CD14-positive monocyte (primary cell): ENCODE data around the gene KCTD14. TPM values are rescaled to one million over a fixed set of nuclear protein-coding genes. Genes with fewer than 3 reads are reported as not detected.

Source experiments
- DNase-seq, 3 donors: peaks; one replicate each; pipeline ENCODE4 v3.0.0-alpha.2; 2011 to 2022
- H2AFZ ChIP-seq: 2 replicates; pipeline ENCODE4 v1.6.0; 2012; ENCODE audit warnings: mild to moderate bottlenecking, low read depth, low read length, inconsistent platforms; ENCODE audit not compliant: insufficient read depth, poor library complexity, severe bottlenecking
- H3K27ac ChIP-seq, 2 donors: 1 replicate in 1 of 2; 2 replicates in 1 of 2; pipeline ENCODE4 v1.5.1; 2012 to 2013; ENCODE audit warnings: low read length in 2 of 2, control low read depth in 1 of 2, inconsistent platforms in 1 of 2, low read depth in 1 of 2, mild to moderate bottlenecking in 1 of 2
- H3K27me3 ChIP-seq, 2 donors: one replicate each; pipeline versions ENCODE4 v1.6.0 to v1.6.1; 2011 to 2013; ENCODE audit warnings: low read length in 2 of 2; ENCODE audit not compliant: control insufficient read depth in 2 of 2, insufficient read depth in 2 of 2
- H3K36me3 ChIP-seq, 2 donors: replicated peaks in 1 of 2; 1 replicate in 1 of 2; 2 replicates in 1 of 2; pipeline versions ENCODE4 v1.5.1 to v1.6.1; 2012 to 2013; ENCODE audit warnings: low read length in 2 of 2, control low read depth in 1 of 2, inconsistent platforms in 1 of 2, mild to moderate bottlenecking in 1 of 2; ENCODE audit not compliant: insufficient read depth in 2 of 2, control insufficient read depth in 1 of 2
- H3K4me1 ChIP-seq, 2 donors: 1 replicate in 1 of 2; 2 replicates in 1 of 2; pipeline versions ENCODE4 v1.5.1 to v1.6.1; 2012 to 2013; ENCODE audit warnings: low read length in 2 of 2, control low read depth in 1 of 2, inconsistent platforms in 1 of 2, mild to moderate bottlenecking in 1 of 2, moderate library complexity in 1 of 2; ENCODE audit not compliant: insufficient read depth in 2 of 2, control insufficient read depth in 1 of 2
- H3K4me2 ChIP-seq: replicated peaks from 2 replicates; pipeline ENCODE3; 2012; ENCODE audit warnings: low read length, moderate library complexity, mild to moderate bottlenecking; ENCODE audit not compliant: poor library complexity, severe bottlenecking; ENCODE audit errors: extremely low read depth
- H3K4me3 ChIP-seq, 3 experiments: fragments of 200-600 bp in 1 of 3; sonication (generic) in 1 of 3; replicated peaks in 1 of 3; 1 replicate in 2 of 3; 2 replicates in 1 of 3; pipeline ENCODE4 v1.5.1; 2011 to 2013; ENCODE audit warnings: low read length in 3 of 3, mild to moderate bottlenecking in 3 of 3, control low read depth in 2 of 3, low read depth in 2 of 3, inconsistent platforms in 1 of 3, moderate library complexity in 1 of 3
- H3K79me2 ChIP-seq: 2 replicates; pipeline ENCODE4 v1.6.0; 2012; ENCODE audit warnings: mild to moderate bottlenecking, control low read depth, inconsistent platforms, low read length, moderate library complexity; ENCODE audit not compliant: insufficient read depth
- H3K9ac ChIP-seq: 2 replicates; pipeline ENCODE4 v1.6.0; 2017; ENCODE audit warnings: low read length, mild to moderate bottlenecking; ENCODE audit not compliant: insufficient read depth, poor library complexity, severe bottlenecking
- H3K9me3 ChIP-seq, 2 donors: replicated peaks in 1 of 2; 1 replicate in 1 of 2; 2 replicates in 1 of 2; pipeline versions ENCODE4 v1.5.1 to v1.6.1; 2012 to 2013; ENCODE audit warnings: low read length in 2 of 2, control low read depth in 1 of 2; ENCODE audit not compliant: control insufficient read depth in 1 of 2, insufficient read depth in 1 of 2
- H4K20me1 ChIP-seq: 2 replicates; pipeline ENCODE4 v1.6.0; 2012; ENCODE audit warnings: mild to moderate bottlenecking, low read length, control low read depth, moderate library complexity; ENCODE audit not compliant: insufficient read depth
- H3K27ac Mint-ChIP-seq, 7 donors: one replicate each; pipeline ENCODE4 v1.8.0; 2020; ENCODE audit warnings: mild to moderate bottlenecking in 7 of 7, mixed read lengths in 7 of 7, moderate library complexity in 6 of 7, inconsistent platforms in 2 of 7
- H3K27me3 Mint-ChIP-seq, 3 donors: one replicate each; pipeline ENCODE4 v1.8.0; 2021 to 2022; ENCODE audit warnings: low read depth in 3 of 3, mild to moderate bottlenecking in 3 of 3, mixed read lengths in 3 of 3, moderate library complexity in 3 of 3, inconsistent platforms in 1 of 3
- H3K36me3 Mint-ChIP-seq, 2 donors: one replicate each; pipeline ENCODE4 v1.8.0; 2020; ENCODE audit warnings: mixed read lengths in 2 of 2, inconsistent platforms in 1 of 2, mild to moderate bottlenecking in 1 of 2
- H3K4me1 Mint-ChIP-seq: one replicate; pipeline ENCODE4 v1.8.0; 2020; ENCODE audit warnings: mild to moderate bottlenecking, mixed read lengths
- H3K4me3 Mint-ChIP-seq, 2 donors: one replicate each; pipeline ENCODE4 v1.8.0; 2020; ENCODE audit warnings: mild to moderate bottlenecking in 2 of 2, mixed read lengths in 2 of 2, moderate library complexity in 1 of 2
- H3K9me3 Mint-ChIP-seq, 7 donors: one replicate each; pipeline ENCODE4 v1.8.0; 2020 to 2022; ENCODE audit warnings: mixed read lengths in 7 of 7, mild to moderate bottlenecking in 6 of 7, moderate library complexity in 6 of 7, inconsistent platforms in 2 of 7
- CTCF ChIP-seq: fragments of 200-600 bp; IDR thresholded peaks from one replicate; pipeline ENCODE4 v1.8.0; 2022; ENCODE audit warnings: antibody characterized with exemption, mild to moderate bottlenecking
- WGBS: methylation state at CpG from one replicate; pipeline ENCODE4 v1.1.5; 2013; ENCODE audit warnings: missing lambda C conversion rate; ENCODE audit not compliant: insufficient coverage; 5-methylcytosine and 5-hydroxymethylcytosine counted together
- intact Hi-C, 2 donors: fragments of 100-400 bp; cut with micrococcal nuclease; formaldehyde crosslinking; loops; one replicate each; pipeline versions ENCODE4 v1.15.0 to v1.15.1; 2023
- polyA minus RNA-seq: library from RNA; depleted of rRNA, polyadenylated mRNA; stranded (reverse); fragments of >200 nt; gene quantifications from 2 replicates; pipeline ENCODE4 v1.2.3, GENCODE V29; 2012
- polyA plus RNA-seq, 3 donors: library from polyadenylated mRNA; depleted of rRNA in 1 of 3; unstranded in 2 of 3; stranded (reverse) in 1 of 3; fragments of 300-500 nt in 2 of 3; fragments of >200 nt in 1 of 3; fragmentation: Illumina TruSeq in 2 of 3; gene quantifications; 1 replicate in 2 of 3; 2 replicates in 1 of 3; pipeline ENCODE4 v1.2.3, GENCODE V29; 2012 to 2021
- total RNA-seq, 12 experiments: library from RNA in 1 of 12; stranded (reverse) in 1 of 12; fragments of 120-200 nt in 1 of 12; gene quantifications; one replicate each; pipeline ENCODE4 v1.2.4 and lab custom pipeline; 2013 to 2026; ENCODE audit warnings: mixed read lengths in 6 of 12, inconsistent platforms in 1 of 12

KCTD14 gene
- total RNA-seq (2013), result 0.23 TPM
- under 1 TPM; 0.14 to 0.33 (median 0.23) TPM for polyA plus RNA-seq
- polyA minus RNA-seq, result not detected in 2 replicates
- 0 to 0.96 (median 0.08) reads per million in 11 experiments for total RNA-seq (lab: John Stamatoyannopoulos, UW)

GRCh38 chr11:78022397-78023396 is at the start of gene KCTD14:
KCTD14 (minus strand) TSS chr11:78023276; CDS start chr11:78023249, 27 bp downstream.
- no peak for TF ChIP-seq CTCF
- H3K4me3 ChIP-seq, result peak within 1 kb of the TSS in 1 of 3 experiments; percentile 52
- H3K9me3 Mint-ChIP-seq, result peaks cover 0 to 5% (median 0%) of the 10 kb centered on the region in 7 donors
- WGBS, result 30% methylated on average over 37 of the region's 37 CpGs
- H3K4me2 ChIP-seq, result peak within 1 kb of the TSS; percentile 60
- H3K27me3 Mint-ChIP-seq, result peaks cover 11 to 30% (median 23%) of the 10 kb centered on the region in 3 donors
- H3K79me2 ChIP-seq, result no peaks in the 10 kb centered on the region
- H3K4me1 ChIP-seq, result peaks cover 4 to 6% of the 10 kb centered on the region in 2 donors
- peaks cover 9% of the 10 kb centered on the region for H3K4me1 Mint-ChIP-seq
- no peak for DNase-seq
- H3K27me3 ChIP-seq, result peaks cover 2 to 15% of the 10 kb centered on the region in 2 donors
- H3K4me3 Mint-ChIP-seq, result peak within 1 kb of the TSS; percentile 73 to 95
- intact Hi-C loops, result no loop called here
- no peak within 1 kb of the TSS for H3K27ac ChIP-seq
- H3K9me3 ChIP-seq, result no peaks in the 10 kb centered on the region
- H2AFZ ChIP-seq, result peak within 1 kb of the TSS; percentile 61
- peak within 1 kb of the TSS; percentile 32 for H3K9ac ChIP-seq
- no peaks in the 10 kb centered on the region for H4K20me1 ChIP-seq
- H3K36me3 ChIP-seq, result no peaks in the 10 kb centered on the region
- H3K36me3 Mint-ChIP-seq, result no peaks in the 10 kb centered on the region
- H3K27ac Mint-ChIP-seq, result peak within 1 kb of the TSS in 1 of 7 donors; percentile 62

DNA sequence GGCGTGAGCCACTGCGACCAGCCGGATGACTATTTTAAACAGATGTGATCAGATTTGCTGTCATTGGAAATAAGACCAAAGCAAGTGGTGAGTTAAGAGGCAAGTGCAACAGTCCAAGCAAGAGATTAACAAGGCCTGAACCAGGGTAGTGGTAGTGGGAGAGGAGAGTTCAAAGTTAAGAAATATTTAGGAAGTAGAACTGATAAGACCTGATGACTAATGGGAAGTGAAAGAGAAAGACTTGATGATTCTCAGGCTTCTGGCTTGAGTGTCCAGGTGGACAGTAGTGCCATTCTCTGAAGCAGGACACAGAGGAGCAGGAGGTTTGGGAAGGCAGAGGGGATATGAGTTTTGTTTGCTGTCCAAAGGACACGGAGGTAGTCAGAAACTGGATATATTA is 49.4 kb upstream of the KCTD14 start:
- Histone ChIP-seq H3K36me3 (peaks cover 44 to 57% of the 10 kb centered on the region in 2 donors), H4K20me1 (peaks cover 55% of the 10 kb centered on the region), H3K4me2 (no peak overlapping the region), H3K9me3 (no peaks in the 10 kb centered on the region), H3K4me1 (peaks cover 8 to 11% of the 10 kb centered on the region in 2 donors), H3K27me3 (no peaks in the 10 kb centered on the region), H2AFZ (no peak overlapping the region), H3K9ac (no peak overlapping the region), H3K79me2 (peaks cover 52% of the 10 kb centered on the region), H3K4me3 (no peak overlapping the region), H3K27ac (no peak overlapping the region)
- no peak for TF ChIP-seq CTCF
- intact Hi-C loops, result no loop called here
- Mint-ChIP-seq H3K27ac (peak overlapping the region in 3 of 7 donors; percentile 36 to 81 (median 47)), H3K36me3 (peaks cover 44 to 61% of the 10 kb centered on the region in 2 donors), H3K9me3 (no peaks in the 10 kb centered on the region), H3K27me3 (no peaks in the 10 kb centered on the region), H3K4me1 (peaks cover 22% of the 10 kb centered on the region), H3K4me3 (no peak overlapping the region)
- 100% methylated on average over 3 of the region's 4 CpGs for WGBS
- DNase-seq, result no peak
